Activated CD8-positive, alpha-beta memory T cell treated with anti-CD3 and anti-CD28 coated beads, Interleukin-2, amount 50 U/mL, for 4 hours (primary cell): ENCODE data around the gene PPFIA3.
"Not testable (repeated sequence)": the region's sequence is repeated elsewhere in the genome, so short reads cannot be mapped to it uniquely, and the experiment has no call there.

ENCODE experiments used
- DNase-seq: peaks from one replicate; pipeline ENCODE4 v3.0.0-alpha.2; 2020

Gene PPFIA3

GRCh38 chr19:49126575-49126974, 7.2 kb downstream of the PPFIA3 start:
- DNase-seq, result no peak

- not testable (repeated sequence) for DNase-seq
Measured at GRCh38 chr19:49127225-49127624, 7.9 kb downstream of the PPFIA3 start.

GRCh38 chr19:49127674-49128544, 8.6 kb downstream of the PPFIA3 start:
- peak; percentile 92 for DNase-seq

- DNase-seq, result no peak
Measured at GRCh38 chr19:49128545-49129237, 9.3 kb downstream of the PPFIA3 start.

- DNase-seq, result no peak
Measured at GRCh38 chr19:49129238-49129583, 9.9 kb downstream of the PPFIA3 start.

- no peak for DNase-seq
Measured at GRCh38 chr19:49130325-49130724, 11.0 kb downstream of the PPFIA3 start.

- peak; percentile 46 for DNase-seq
Measured at GRCh38 chr19:49132974-49133609, 13.7 kb downstream of the PPFIA3 start.

GRCh38 chr19:49133621-49134454, 14.5 kb downstream of the PPFIA3 start:
- DNase-seq, result peak; percentile 58

GRCh38 chr19:49135686-49136085, 16.3 kb downstream of the PPFIA3 start:
- no peak for DNase-seq

GRCh38 chr19:49136771-49137171, 17.4 kb downstream of the PPFIA3 start:
- DNase-seq, result no peak

- DNase-seq, result no peak
Measured at GRCh38 chr19:49140951-49141350, 21.6 kb downstream of the PPFIA3 start.

GRCh38 chr19:49141352-49141751, 22.0 kb downstream of the PPFIA3 start:
- DNase-seq, result no peak

- DNase-seq, result peak; percentile 58
Measured at GRCh38 chr19:49142866-49143335, 23.6 kb downstream of the PPFIA3 start.

- peak; percentile 79 for DNase-seq
Measured at GRCh38 chr19:49145573-49146407, 26.4 kb downstream of the PPFIA3 start.

- DNase-seq, result not testable (repeated sequence)
Measured at GRCh38 chr19:49146408-49146770, 27.0 kb downstream of the PPFIA3 start.

GRCh38 chr19:49148044-49148682, 28.8 kb downstream of the PPFIA3 start:
- no peak for DNase-seq

- DNase-seq, result peak; percentile 73
Measured at GRCh38 chr19:49148784-49149651, 29.7 kb downstream of the PPFIA3 start.

- DNase-seq, result no peak
Measured at GRCh38 chr19:49149652-49150105, 30.3 kb downstream of the PPFIA3 start.

GRCh38 chr19:49150106-49150943, 31.0 kb downstream of the PPFIA3 start:
- peak; percentile 41 for DNase-seq
